NCI-H748 (cell line): ENCODE data around the gene PDSS2.
"Not testable (repeated sequence)": the region's sequence is repeated elsewhere in the genome, so short reads cannot be mapped to it uniquely, and the experiment has no call there.

ENCODE experiments used
- DNase-seq: peaks from one replicate; lab custom pipeline; 2025; ENCODE audit not compliant: unreplicated experiment; lab: John Stamatoyannopoulos, UW

PDSS2 gene

GRCh38 chr6:107125771-107126170 lies 333.6 kb downstream of the PDSS2 start:
- no peak for DNase-seq

GRCh38 chr6:107124934-107125348 lies 334.4 kb downstream of the PDSS2 start:
- no peak for DNase-seq

GRCh38 chr6:107123501-107123900 lies 335.9 kb downstream of the PDSS2 start:
- DNase-seq, result no peak

- DNase-seq, result no peak
Measured at GRCh38 chr6:107122748-107123147, 336.6 kb downstream of the PDSS2 start.

GRCh38 chr6:107121964-107122495 lies 337.3 kb downstream of the PDSS2 start:
- no peak for DNase-seq

- no peak for DNase-seq
Measured at GRCh38 chr6:107121266-107121665, 338.1 kb downstream of the PDSS2 start.

GRCh38 chr6:107120404-107120803 lies 339.0 kb downstream of the PDSS2 start:
- DNase-seq, result no peak

- DNase-seq, result peak; percentile 15
Measured at GRCh38 chr6:107118976-107119375, 340.4 kb downstream of the PDSS2 start.

GRCh38 chr6:107118540-107118939 lies 340.8 kb downstream of the PDSS2 start:
- not testable (repeated sequence) for DNase-seq

- DNase-seq, result no peak
Measured at GRCh38 chr6:107116931-107117330, 342.4 kb downstream of the PDSS2 start.

GRCh38 chr6:107116328-107116892 lies 343.0 kb downstream of the PDSS2 start:
- DNase-seq, result peak; percentile 85

- peak; percentile 87 for DNase-seq
Measured at GRCh38 chr6:107115695-107116327, 343.6 kb downstream of the PDSS2 start.

GRCh38 chr6:107114926-107115694 lies 344.3 kb downstream of the PDSS2 start, which contains the start of gene BEND3:
Gene BEND3, minus strand, starts transcription at chr6:107115515. Its CDS starts 16,230 bp downstream, at chr6:107099285.
- peak; percentile 79 for DNase-seq

GRCh38 chr6:107114213-107114925 lies 345.0 kb downstream of the PDSS2 start:
- peak; percentile 93 for DNase-seq

GRCh38 chr6:107110200-107110599 lies 349.2 kb downstream of the PDSS2 start:
- no peak for DNase-seq

GRCh38 chr6:107108201-107108890 lies 351.0 kb downstream of the PDSS2 start:
- DNase-seq, result no peak

GRCh38 chr6:107107791-107108190 lies 351.6 kb downstream of the PDSS2 start:
- no peak for DNase-seq

- DNase-seq, result no peak
Measured at GRCh38 chr6:107106165-107106564, 353.2 kb downstream of the PDSS2 start.

GRCh38 chr6:107105511-107106116 lies 353.8 kb downstream of the PDSS2 start:
- DNase-seq, result no peak

- no peak for DNase-seq
Measured at GRCh38 chr6:107103082-107103481, 356.3 kb downstream of the PDSS2 start.
